ENCODE measurements around the gene ABI3BP.
"Not testable (repeated sequence)": the region's sequence is repeated elsewhere in the genome, so short reads cannot be mapped to it uniquely, and the experiment has no call there.

ABI3BP gene, protein sequence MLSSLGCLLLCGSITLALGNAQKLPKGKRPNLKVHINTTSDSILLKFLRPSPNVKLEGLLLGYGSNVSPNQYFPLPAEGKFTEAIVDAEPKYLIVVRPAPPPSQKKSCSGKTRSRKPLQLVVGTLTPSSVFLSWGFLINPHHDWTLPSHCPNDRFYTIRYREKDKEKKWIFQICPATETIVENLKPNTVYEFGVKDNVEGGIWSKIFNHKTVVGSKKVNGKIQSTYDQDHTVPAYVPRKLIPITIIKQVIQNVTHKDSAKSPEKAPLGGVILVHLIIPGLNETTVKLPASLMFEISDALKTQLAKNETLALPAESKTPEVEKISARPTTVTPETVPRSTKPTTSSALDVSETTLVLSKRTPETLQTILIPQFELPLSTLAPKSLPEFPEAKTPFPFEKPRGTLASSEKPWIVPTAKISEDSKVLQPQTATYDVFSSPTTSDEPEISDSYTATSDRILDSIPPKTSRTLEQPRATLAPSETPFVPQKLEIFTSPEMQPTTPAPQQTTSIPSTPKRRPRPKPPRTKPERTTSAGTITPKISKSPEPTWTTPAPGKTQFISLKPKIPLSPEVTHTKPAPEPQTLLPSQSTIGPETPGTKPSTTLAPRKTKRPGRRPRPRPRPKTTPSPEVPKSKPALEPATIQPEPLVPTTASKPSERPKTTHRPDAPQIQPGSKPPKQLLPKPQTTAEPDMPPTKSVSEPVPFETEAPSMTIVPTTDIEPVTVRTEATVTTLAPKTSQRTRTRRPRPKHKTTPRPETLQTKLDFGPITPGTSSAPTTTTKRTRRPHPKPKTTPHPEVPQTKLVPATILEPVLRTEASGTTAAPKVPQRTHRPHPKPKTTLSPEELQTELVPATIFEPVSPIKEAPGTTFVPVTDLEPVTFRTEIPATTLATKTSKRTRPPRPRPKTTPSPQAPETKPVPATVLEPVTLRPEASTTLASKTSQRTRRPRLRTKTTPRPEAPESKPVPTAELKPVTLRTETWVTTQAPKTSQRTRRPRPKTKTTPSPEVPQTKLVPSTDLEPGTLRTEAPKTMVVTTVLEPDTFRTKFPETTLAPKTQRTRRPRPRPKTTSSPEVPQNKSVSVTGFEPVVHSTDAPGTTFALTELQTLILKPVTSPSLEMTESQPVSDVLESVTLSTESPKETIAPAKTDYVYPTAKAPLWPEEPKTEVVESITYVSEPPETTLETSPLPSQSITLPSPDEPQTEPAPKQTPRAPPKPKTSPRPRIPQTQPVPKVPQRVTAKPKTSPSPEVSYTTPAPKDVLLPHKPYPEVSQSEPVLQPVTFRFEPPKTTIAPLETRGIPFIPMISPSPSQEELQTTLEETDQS (N-terminal part only)

DNA sequence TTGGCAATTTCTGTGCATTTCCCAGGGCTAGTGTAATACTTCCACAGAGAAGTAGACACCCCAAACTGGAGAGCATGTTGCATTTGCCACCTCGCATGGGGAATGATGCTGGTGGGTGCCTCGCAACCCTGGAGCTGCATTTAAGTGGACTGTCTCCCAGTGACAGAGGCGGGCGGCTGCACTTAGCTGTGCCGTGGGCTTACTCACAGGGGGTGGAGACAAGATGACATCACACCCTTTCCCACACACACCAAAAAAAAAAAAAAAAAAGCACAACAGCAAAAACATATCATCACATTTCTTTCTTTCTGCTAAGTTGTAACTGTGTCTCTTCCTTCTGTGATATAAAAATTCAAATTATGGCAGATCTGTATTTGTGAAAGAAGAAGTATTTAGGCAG is at the start of gene ABI3BP:
Gene ABI3BP (minus strand): TSS at position 113 of the 400 bp plus-strand sequence. CDS start 37 bp downstream, at position 76.
- no peak for DNase-seq

DNA sequence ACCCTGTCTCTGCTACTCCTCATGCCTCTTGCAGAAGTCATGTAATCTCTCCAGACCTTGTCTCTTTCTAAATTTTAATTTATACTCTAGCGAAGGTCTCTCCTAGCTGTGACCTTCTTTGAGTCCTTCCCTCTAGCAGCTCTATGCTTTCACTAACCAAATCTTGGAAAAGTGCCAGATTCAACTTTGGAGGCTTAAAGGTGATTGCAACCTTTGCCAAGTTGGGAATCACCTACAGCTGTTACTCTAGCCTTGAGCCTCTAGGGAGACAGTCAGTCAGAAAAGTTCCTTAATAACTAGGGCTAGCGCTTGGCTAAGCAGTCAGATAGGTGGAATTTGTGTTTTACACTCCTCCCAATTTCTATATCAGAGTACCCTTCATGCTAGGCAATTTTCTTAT is 46.1 kb upstream of the ABI3BP start:
- DNase-seq, result no peak

DNA sequence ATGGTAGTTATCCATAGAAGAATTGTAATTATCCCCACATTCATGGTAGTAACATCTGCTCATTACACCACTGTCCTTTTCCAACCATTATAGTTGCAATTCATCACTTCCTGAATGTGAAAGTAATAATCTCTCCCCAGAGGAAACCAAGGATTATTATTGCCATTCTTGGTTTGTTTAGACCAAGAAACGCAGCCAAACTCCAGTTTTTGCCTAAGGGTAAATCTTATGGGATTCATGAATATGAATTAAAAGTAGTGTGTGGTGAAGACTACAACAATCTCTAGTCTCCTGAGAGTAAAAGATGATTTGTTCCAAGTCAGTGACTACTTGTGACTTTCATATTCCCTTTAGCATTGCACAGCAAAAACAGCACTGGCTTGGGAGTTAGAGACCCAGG is 45.7 kb upstream of the ABI3BP start:
- DNase-seq, result no peak

DNA sequence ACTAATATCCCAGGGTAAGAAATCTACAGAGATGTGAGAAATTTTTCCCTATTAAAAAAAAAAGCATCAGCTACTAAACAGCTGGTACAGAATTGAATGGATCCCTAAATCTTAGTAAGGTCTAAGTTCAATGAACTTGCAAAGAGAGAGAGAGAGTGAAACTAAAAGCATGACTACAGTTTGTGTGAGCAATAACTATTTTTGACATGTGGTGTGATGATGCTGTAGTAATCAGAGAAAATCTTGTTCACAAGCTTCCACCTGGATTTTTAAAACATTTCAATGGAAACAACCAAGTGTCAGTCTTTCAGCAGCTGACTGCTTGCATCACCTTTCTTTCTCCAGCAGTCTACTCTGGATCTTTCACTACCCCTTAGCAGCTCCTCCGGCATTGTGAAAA is 45.2 kb upstream of the ABI3BP start:
- DNase-seq, result no peak

DNA sequence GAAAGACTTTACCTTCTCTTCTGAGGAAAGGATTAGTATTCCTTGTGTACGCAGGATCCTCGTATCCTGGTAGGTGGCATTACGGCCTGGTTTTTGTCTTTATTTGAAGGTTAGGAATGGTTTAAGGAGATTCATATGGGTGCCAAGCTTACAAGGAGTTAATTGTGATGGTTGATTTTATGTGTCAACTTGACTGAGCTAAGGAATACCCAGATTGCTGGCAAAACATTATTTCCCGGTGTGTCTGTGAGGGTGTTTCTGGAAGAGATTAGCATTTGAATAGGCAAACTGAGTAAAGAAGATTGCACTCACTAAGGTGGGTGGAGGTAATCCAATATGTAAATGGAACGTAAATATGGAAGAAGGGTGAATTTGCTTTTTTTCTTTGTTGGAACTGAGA is 44.4 kb upstream of the ABI3BP start:
- DNase-seq, result no peak

DNA sequence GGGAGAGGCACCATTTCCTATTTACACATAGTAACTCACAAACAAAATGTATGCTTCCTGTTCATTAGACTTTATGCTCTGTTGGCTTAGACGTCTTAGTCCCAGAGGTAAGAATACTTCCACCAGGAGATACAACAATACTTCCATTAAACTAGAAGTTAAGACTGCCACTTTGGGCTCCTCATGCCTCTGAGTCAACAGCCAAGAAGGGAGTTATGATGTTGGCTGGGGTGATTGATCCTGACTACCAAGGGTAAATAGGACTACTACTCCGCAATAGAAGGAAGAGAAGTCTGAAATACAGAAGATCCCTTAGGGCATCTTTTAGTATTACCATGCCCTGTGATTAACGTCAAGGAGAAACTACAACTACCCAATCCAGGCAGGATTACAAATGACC is 43.5 kb upstream of the ABI3BP start:
- no peak for DNase-seq

DNA sequence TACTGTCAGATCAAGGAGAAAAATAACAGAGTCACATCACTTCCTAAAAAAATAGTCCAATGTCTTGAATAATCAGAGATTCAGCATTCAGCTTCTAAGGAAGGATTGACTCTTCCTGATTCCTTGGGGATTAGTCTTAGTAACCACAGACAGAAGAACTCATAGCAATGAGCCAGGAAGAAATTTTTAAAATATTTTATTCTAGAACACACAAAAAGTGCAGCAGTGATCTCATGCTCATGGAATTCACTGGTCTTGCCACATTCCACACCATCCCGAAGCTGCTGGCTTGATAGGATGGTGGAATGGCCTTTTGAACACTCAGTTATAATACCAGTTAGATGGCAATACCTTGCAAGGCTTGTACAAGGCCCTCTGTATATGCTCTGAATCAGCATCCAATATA is 43.0 kb upstream of the ABI3BP start:
- no peak for DNase-seq

DNA sequence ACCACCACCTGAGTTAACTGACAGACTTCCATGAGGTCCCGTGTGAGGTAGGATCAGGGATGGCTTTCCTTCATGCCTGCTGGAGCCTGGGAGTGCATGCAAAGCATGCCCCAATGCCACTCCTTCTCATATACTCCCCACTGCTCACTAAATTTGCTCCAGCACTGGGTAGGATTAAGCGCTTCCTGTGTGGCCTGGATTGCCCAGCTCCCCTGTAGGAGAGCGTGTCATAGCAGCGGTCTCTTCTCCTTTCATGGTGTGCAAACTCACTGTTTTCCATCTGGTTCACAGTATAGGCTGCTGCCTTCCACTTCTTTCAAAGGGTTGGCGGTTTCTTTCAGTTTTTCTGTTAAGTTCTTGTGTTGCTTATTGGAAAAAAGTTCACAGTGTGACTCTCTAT is 34.1 kb upstream of the ABI3BP start:
- no peak for DNase-seq

DNA sequence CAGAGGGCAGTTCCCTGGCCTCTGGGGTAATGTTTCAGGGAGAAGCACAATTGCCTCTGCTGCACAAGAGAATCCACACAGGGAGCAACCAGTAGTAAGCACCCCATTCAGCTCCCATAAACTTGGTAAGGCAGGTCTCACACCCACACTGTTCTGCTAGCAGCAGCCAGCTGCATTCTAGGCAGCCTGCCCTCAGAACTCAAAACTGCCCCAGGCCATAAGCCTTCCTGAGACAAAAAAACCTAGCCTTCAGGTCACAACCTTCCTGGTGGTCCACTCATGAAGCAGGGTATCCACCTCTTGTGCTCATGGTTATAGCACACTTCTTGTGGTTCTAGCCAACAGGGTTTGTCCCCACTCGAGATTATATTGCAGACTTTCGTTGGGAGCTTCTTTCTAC is 33.7 kb upstream of the ABI3BP start:
- DNase-seq, result no peak

DNA sequence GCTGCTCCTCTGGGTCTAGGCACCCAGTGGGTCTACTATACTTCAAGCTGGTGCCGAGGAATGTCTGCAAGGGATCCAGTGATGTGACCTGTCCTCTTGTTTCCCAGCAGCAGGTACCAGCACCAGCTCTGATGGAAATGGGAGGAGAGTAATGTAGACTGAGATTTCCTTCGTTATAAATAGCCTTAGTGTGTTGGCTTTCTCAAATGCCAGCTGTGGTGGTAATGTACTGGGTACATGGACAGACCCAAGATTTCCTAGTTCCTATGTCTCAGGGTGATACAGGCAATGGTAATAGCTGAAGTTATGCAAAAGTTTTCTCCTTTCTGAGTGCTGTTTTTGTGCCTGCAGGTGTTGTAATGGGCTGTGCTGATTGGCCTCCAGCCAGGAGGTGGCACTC is 33.0 kb upstream of the ABI3BP start:
- DNase-seq, result no peak

DNA sequence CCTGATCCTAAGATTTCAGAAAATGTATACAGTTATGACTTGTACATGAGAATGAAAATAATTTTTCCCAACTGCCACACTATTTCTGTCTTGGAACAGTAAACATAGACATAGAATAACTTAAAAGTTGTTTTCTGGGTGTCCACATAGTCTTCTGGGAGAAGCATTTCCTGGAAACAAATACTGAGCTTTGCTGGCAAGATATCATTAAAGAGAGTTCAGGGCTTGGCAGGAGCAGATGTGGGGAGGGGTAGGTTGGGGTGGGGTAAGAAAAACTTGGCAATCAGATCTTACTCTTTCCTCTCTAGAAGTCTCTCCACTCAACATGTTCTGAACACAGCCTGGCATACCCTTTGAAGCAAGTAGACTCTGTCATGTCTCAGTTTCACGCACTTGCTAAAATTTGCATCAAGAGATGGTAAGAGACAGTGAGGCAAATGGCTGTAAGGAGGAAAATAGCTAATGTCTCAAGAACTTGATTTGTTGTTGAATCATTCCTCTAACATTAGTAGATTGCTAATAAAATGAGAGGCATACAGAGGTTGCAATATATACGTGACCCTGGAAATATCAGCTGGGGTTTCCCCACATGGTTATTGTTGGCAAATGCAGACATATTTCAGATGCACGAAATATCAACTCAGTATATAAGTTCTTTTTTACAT is 27.3 kb upstream of the ABI3BP start:
- DNase-seq, result no peak

DNA sequence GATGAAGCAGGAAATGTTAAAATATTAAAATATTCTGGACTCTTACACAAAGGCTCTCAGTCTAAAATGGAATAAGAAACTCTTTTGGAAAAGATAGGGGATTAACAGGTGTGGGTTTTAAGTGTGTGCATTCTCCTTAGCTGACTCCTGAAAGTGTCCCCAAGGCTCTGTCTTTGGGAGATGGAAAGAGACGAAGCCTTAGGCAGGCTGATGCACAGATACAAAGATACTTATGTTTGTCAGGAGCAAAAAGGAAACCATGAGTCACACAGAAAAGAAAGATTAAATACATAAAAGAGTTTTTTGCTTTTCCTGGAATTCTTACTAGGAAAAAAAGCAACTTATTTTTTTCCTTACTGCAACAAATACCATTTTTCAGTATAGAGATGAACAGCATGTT is 23.8 kb upstream of the ABI3BP start:
- no peak for DNase-seq

DNA sequence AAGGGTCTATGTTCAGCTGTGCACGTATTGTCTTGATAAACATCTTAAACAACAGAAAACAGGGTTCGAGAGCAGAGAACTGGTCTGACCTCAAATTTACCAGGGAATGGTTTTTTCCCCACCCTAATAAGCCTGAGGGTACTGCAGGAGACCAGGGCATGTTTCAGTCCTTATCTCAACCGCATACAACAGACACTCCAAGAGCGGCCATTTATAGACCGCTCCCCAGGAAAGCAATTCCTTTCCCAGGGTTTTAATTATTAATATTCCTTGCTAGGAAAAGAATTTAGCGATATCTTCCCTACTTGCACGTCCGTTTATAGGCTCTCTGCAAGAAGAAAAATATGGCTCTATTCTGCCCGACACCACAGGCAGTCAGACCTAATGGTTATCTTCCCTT is 19.1 kb upstream of the ABI3BP start:
- not testable (repeated sequence) for DNase-seq

DNA sequence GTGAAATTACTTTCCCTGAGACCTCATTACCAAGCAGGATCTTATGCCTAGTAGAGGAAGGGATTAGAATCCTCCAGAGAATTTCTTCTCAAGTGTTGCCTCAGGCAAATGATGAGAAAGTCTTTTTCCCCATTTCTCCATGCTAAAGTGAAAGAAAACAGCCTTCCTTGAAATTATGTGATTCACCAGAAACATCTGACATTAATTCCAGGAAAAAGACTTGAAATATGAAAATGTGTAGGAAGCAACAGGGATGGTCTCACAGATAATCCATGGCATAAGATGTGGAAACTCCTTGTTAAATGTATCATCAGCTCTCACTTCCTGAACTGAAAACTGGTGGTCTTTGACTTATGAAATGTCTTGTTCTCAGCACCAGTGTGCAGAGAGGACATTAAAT is 17.9 kb upstream of the ABI3BP start:
- DNase-seq, result no peak

DNA sequence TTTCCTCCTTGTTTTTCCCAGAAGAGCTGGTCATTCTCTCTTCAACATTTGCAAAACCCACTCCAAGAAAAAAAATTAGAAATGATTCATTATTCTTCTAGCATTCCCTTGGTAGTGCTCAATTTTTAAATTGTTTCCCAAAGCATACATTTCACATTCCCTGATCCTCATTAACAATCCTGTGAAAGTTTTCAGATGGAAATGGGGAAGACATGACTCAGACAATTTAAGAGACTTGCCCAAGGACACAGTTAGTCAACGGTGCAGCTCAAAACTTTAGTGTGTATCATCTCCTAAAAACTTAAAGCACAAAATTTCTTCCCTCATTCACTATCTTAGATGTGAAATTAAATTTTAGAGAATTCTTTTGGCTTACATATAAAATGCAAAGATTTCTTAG is 17.1 kb upstream of the ABI3BP start:
- no peak for DNase-seq

DNA sequence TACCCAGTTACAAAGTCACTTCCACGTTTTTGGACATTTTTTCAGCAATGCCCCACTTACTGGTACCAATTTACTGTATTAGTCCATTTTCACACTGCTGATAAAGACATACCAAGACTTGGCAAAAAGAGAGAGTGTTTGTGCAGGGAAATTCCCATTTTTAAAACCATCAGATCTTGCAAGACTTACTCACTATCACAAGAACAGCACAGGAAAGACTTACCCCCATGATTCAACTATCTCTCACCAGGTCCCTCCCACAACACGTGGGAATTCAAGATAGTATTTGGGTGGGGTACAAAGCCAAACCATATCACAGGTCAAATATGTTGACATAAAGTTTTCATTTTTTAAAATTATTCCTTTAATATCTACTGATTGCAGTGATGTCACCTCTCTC is 16.2 kb upstream of the ABI3BP start:
- DNase-seq, result no peak

DNA sequence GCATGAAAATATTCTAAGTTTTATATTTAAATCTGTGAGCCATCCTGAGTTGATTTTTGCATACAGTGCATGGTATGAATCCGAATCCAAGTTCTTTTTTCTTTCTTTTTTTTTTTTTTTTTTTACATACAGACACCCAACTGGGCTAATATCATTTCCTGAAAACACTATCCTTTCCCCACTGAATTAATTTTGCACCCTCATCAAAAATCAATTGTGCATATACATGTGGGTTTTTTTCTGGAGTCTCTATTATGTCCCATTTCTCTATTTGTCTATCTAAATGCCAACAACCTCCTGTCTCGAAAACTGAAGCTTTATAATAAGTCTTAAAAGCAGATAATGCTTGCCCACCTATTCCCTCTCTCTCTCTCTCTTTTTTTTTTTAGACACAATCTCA is 5.9 kb upstream of the ABI3BP start:
- DNase-seq, result no peak

DNA sequence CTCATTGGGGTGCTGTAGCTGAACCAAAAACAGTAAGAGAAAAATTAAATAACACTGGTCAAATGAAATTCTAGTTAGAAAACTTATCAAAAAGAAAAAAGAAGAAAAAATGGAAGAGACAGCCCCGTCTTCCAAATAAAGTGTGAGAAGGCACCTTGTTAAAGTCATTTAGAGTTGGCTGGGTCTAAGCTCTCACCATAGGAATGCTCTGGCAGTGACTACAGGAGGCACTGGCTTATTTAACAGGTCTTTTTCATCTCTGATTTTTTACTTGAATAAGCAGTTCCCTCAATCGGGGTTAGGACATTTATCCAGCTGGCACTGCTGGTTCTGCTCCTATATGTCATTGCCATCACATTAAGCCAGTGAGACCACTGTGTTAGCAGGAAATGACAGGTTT is 1.6 kb upstream of the ABI3BP start:
- no peak for DNase-seq

DNA sequence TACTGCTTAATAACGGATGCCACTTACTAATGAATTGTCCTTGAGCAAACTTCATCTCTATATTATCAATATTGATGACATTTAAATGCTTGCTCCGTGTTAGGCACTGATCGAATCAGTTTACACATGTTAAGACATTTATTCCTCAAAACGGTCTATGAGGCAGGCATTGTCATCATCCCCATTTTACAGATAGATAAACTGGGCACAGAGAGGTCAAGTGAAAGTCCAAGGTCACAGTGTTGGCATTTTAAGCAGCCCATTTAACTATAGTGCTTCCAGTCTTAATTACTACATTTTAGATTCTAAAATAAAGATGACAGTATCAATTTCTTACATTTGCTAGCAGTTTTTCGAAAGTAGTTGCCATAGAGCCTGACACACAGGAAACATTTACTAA is 966 bp upstream of the ABI3BP start:
- DNase-seq, result no peak

DNA sequence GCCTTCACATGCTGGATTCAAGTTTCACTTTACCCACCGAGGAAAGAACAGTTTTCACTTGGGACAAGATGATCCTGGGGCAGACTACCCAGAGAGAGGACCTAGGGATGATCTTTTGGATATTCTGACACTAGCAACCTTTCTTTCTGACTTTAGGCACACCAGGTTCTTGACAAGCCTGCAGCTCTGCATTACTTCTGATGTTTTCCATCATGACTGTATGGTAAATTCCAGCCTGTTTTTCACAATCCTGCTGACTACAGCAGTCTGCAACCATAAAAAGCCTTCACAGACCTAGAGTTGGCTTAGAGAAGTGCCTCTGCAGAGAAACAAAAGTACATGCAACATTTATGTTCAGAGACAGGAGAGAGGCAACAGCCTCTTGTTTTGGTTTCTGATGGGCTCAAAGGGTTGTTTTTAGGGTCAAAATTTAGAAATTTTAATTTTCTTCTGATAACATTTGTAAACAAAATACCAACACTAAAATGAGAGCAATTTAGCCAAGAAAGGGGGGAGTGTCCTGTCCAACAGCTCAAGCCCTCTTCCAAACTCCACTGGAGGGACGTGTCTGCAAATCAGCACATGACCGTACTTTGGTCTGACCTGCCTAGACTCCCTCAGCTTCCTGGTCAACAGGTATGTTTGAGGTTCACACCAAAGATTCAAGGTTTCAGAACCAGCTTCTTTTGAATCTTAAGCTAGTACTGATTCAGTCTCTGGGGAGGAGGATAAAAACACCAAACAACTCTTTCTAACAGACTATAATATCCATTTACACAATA is 799 bp downstream of the ABI3BP start:
- DNase-seq, result no peak

DNA sequence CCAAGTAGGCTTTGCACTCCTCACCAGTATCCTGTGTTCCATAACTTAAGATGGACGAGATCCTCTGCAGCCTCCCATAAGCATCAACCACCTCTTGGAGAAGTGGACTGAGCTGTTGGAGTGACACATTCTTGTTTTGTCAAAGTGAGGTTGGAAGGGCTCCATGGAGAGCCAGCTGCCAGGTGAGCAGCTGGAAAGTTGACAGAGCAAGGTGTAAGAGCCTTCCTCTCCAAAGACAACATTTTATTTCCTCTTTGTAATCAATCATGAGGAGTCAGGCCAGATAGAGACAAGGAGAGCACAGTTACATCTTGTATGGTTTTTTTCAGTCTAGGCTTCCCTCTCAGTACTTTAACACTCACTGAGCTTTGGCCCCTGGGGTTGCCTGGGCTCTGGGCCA is 5.1 kb downstream of the ABI3BP start:
- no peak for DNase-seq

DNA sequence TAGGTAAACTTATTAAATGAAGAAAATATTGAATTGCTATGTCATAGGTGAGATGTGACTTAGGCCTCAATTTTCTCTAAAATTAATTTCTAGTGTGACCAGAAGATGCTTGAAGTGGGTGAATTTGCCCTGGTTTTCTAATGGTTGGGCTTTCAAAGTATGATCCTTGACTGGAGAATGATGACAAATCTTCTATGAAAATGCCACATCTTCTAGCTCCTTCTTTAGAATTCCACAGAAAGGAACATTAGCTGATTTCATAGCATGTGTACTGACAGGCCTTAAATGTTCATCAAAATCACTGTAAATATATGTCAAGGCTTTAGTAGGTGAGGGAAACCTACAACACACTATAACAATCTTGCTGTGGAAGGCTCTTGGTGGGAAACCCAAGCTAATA is 8.9 kb downstream of the ABI3BP start:
- DNase-seq, result no peak

Data from NCI-H1930 (cell line).